Large intestine (tissue), 3 donors: ENCODE data around the gene PTPRK. TPM values are rescaled to one million over a fixed set of nuclear protein-coding genes. Genes with fewer than 3 reads are reported as not detected.
A peak's percentile ranks its signal among the peaks of the same experiment; 100 is the strongest.

Experiments
- DNase-seq, 2 donors: peaks; one replicate each; pipeline versions ENCODE4 v3.0.0 to v3.0.0-alpha.2; 2013
- H3K27ac ChIP-seq: one replicate; pipeline ENCODE4 v1.5.1; 2013; ENCODE audit warnings: low read length
- H3K27me3 ChIP-seq: 2 replicates; pipeline ENCODE4 v1.6.1; 2013; ENCODE audit warnings: low read length; ENCODE audit not compliant: control insufficient read depth, insufficient read depth
- H3K36me3 ChIP-seq: 2 replicates; pipeline ENCODE4 v1.6.1; 2013; ENCODE audit warnings: low read length; ENCODE audit not compliant: control insufficient read depth, insufficient read depth
- H3K4me1 ChIP-seq: one replicate; pipeline ENCODE4 v1.6.1; 2013; ENCODE audit warnings: low read length; ENCODE audit not compliant: control insufficient read depth, insufficient read depth
- H3K4me3 ChIP-seq: one replicate; pipeline ENCODE4 v1.5.1; 2013; ENCODE audit warnings: low read length
- H3K9me3 ChIP-seq: one replicate; pipeline ENCODE4 v1.6.1; 2013; ENCODE audit warnings: mild to moderate bottlenecking, low read depth, low read length, moderate library complexity; ENCODE audit not compliant: control insufficient read depth
- WGBS: methylation state at CpG from one replicate; pipeline ENCODE4 v1.1.5; 2013; ENCODE audit warnings: low lambda C conversion rate; ENCODE audit not compliant: insufficient coverage; 5-methylcytosine and 5-hydroxymethylcytosine counted together
- polyA plus RNA-seq: library from polyadenylated mRNA; unstranded; fragments of 120-200 nt; gene quantifications from one replicate; pipeline ENCODE4 v1.2.1, GENCODE V29; 2013

Gene PTPRK
- polyA plus RNA-seq, 1 donor: 65.4 TPM

DNA sequence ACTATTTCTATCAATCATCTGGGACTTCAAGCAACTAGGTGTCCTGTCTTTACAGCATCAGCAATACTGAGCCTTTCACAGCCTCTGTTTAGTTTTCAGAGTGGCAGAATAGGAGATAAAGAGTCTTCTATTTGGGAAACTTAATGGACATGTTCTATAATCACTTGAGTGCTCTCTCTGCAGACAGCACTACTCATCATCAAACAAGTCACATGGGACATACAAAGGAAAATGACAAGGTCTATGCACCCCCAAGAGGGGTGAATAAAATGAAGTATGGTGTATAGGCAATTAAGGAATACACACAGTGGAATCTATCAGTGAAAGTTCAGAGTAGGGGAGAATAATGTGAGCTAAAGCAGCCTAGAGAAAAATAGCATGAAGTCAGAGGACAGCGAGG, 381.7 kb downstream of the PTPRK start:
- Histone ChIP-seq H3K9me3 (no peaks in the 10 kb centered on the region), H3K27me3 (no peaks in the 10 kb centered on the region), H3K36me3 (no peaks in the 10 kb centered on the region), H3K4me1 (peaks cover 8% of the 10 kb centered on the region), H3K27ac (no peak overlapping the region), H3K4me3 (no peak overlapping the region)
- DNase-seq: no peak
- WGBS: 100% methylated on average over 1 of the region's 1 CpG

DNA sequence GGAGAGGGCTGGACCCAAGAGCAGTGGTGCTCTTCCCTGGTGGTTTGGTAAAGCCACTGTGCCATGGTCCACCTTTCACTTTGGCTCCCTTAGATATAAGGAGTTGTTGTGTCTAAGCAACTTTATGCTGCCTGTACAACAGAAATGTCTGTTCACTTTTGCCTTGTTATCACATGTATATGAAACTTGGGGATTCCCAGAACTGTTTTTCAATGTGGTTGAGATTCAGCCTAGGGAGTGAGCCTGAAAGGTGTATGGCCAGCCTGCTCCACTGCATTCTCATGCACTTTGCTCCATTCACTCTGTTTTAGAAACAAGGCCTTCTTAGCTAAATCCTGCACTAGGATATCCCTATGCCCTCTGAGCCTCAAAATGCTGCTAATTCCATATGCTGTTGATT, 385.1 kb downstream of the PTPRK start:
- no peaks in the 10 kb centered on the region for H3K36me3 ChIP-seq
- H3K27me3 ChIP-seq: no peaks in the 10 kb centered on the region
- H3K9me3 ChIP-seq: no peaks in the 10 kb centered on the region
- H3K4me1 ChIP-seq: peaks cover 4% of the 10 kb centered on the region
- no peak overlapping the region for H3K4me3 ChIP-seq
- H3K27ac ChIP-seq: peak overlapping the region; percentile 9
- DNase-seq: no peak

DNA sequence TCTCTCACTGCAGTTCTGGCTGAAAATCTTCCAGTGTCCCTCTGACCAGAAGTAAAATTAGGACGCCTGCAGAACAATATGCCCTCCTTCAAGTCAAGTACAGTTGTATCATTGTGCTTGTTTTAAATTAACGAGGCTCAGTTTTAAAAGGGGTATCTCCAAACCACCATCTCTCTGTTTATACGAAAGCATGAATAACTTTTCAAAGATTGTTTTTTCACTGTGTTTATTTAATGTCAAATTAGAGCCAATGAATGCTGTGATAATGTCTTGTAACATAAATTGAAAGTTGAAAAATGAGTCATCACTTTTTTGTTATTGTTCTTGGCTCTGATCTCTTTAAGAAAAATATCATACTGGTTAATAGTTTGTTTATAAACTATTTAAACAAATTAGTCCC, 388.8 kb downstream of the PTPRK start:
- no CpG with 5 or more reads among the region's 3 CpGs for WGBS
- no peaks in the 10 kb centered on the region for H3K36me3 ChIP-seq
- H3K9me3 ChIP-seq: no peaks in the 10 kb centered on the region
- DNase-seq: no peak
- H3K27ac ChIP-seq: no peak overlapping the region
- H3K4me1 ChIP-seq: peaks cover 4% of the 10 kb centered on the region
- H3K4me3 ChIP-seq: no peak overlapping the region
- H3K27me3 ChIP-seq: no peaks in the 10 kb centered on the region

DNA sequence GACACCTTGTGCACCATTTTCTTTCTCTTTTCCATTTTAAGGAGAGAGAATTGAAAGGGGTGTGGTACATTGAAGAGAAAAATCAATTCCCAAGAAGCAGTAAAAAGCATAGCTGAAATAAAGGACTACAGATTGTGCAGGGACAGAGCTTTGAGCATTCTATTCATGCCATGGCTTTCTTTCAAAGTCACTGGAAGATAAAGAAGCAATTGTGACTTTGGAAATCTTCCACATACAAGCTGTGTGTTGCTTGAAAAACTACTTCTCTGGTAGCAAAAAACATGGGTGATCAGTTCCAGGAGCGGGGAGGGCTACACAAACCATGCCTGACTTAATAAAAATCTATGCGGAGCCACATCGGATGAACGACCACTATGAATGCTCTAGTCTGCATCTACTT, 389.4 kb downstream of the PTPRK start:
- Histone ChIP-seq H3K27me3 (no peaks in the 10 kb centered on the region), H3K27ac (no peak overlapping the region), H3K4me1 (peaks cover 4% of the 10 kb centered on the region), H3K36me3 (no peaks in the 10 kb centered on the region), H3K9me3 (no peaks in the 10 kb centered on the region), H3K4me3 (no peak overlapping the region)
- no CpG with 5 or more reads among the region's 4 CpGs for WGBS
- no peak for DNase-seq

DNA sequence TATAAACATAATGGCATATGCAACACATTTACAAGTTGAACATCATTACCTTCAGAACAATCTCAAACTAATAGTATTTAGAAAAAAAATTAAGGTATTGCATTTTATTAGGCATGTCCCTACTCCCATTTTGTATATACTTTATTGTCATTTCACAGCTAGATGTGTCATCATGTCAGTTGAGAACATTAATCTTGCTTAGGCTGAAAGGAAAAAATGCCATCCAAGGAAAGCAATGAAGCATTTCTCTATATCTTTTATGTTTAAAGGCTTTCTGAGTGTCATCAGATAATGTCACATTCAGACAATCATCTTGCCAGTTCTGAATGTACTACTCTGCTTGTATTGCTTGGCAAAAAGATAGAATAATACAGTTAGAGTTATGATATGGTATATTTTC, 390.7 kb downstream of the PTPRK start:
- Histone ChIP-seq H3K4me3 (no peak overlapping the region), H3K36me3 (no peaks in the 10 kb centered on the region), H3K9me3 (no peaks in the 10 kb centered on the region), H3K4me1 (peaks cover 10% of the 10 kb centered on the region), H3K27ac (no peak overlapping the region), H3K27me3 (no peaks in the 10 kb centered on the region)
- DNase-seq: no peak

DNA sequence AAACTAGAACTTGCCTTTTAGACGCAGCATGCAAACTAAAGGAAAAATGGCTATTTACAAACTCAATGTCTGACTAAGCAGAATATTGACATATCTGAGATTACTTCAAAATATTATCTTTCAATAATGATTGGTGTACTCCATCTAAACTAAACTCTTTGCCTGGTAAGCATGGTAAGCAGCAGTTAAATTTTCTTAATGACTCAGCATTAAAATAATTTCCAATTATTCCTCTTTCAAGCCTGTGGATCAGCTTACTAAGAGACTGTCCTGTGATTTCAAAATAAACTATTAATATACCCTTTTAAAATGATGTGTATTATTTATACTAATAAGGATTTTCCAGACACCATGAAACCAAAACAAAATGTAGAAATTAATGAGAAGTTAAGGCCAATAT, 392.7 kb downstream of the PTPRK start:
- H3K4me1 ChIP-seq: peaks cover 6% of the 10 kb centered on the region
- H3K9me3 ChIP-seq: no peaks in the 10 kb centered on the region
- no peak overlapping the region for H3K4me3 ChIP-seq
- H3K27ac ChIP-seq: no peak overlapping the region
- no peak for DNase-seq
- H3K36me3 ChIP-seq: no peaks in the 10 kb centered on the region
- no peaks in the 10 kb centered on the region for H3K27me3 ChIP-seq
- no CpG with 5 or more reads among the region's 1 CpG for WGBS

DNA sequence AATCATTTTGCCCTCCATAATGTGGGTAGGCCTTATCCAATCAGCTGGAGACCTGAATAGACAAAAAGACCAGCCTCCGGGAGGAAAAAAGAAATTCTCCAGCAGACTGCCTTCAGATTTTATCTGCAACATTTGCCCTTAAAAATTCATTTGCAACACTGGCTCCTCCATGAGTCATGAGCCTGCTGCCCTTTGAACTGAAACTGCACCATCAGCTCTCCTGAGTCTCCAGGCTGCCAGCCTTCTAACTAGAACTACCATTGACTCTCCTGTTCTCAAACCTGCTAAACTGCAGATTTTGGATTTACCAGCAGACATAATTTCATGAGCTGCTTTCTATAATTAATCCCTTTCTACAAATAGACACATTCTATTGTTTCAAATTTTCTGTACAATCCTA, 395.7 kb downstream of the PTPRK start:
- Histone ChIP-seq H3K36me3 (no peaks in the 10 kb centered on the region), H3K9me3 (no peaks in the 10 kb centered on the region), H3K4me1 (peaks cover 6% of the 10 kb centered on the region), H3K27ac (peak overlapping the region; percentile 86), H3K4me3 (no peak overlapping the region), H3K27me3 (no peaks in the 10 kb centered on the region)
- peak; percentile 65 to 80 for DNase-seq
- no CpG with 5 or more reads among the region's 1 CpG for WGBS

DNA sequence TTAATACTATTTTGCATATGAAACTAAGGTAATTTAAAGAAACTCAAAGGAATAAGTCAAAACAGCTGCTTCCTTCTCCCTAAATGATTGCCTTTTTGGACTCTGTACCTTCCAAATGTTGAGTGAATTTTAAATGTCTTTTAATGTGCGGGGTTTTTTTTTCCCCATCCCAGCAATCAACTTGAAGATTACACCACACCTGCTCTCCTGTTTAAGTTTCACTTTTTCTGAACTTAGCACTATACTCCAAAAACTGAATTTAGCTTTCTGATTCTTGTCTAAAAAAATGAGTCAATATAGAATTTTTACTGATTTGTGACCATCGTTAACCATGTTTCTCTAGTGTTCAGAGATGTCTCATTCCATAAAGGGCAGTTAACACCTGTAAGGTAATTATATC, 398.8 kb downstream of the PTPRK start:
- H3K4me3 ChIP-seq: no peak overlapping the region
- WGBS: 55% methylated on average over 2 of the region's 2 CpGs

DNA sequence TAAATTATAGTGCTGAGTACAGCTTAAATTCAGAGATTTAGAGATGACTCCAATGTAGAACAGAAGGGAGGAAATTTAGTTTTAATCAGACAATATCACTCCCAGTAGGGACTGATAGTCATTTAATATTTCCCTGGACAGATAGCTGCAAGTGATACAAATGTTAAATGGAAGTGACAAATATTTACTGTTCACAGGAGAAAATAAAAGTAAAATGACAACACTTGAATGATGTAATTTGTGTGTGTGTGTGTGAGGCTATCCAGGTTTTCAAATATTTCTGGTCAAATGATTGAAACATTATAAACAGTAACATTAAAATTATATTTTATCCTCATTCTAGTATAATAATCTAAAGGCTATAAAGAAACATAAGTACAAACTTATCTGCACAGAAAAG, 399.2 kb downstream of the PTPRK start:
- no peak overlapping the region for H3K4me3 ChIP-seq
- no peaks in the 10 kb centered on the region for H3K27me3 ChIP-seq
- no peaks in the 10 kb centered on the region for H3K36me3 ChIP-seq
- no peaks in the 10 kb centered on the region for H3K9me3 ChIP-seq
- no peak overlapping the region for H3K27ac ChIP-seq
- DNase-seq: no peak
- peaks cover 6% of the 10 kb centered on the region for H3K4me1 ChIP-seq

More for the DNA sequence above, 398.8 kb downstream of the PTPRK start:
- no peaks in the 10 kb centered on the region for H3K36me3 ChIP-seq
- H3K27ac ChIP-seq: no peak overlapping the region
- H3K9me3 ChIP-seq: no peaks in the 10 kb centered on the region
- DNase-seq: no peak
- H3K4me1 ChIP-seq: peaks cover 6% of the 10 kb centered on the region
- H3K27me3 ChIP-seq: no peaks in the 10 kb centered on the region

DNA sequence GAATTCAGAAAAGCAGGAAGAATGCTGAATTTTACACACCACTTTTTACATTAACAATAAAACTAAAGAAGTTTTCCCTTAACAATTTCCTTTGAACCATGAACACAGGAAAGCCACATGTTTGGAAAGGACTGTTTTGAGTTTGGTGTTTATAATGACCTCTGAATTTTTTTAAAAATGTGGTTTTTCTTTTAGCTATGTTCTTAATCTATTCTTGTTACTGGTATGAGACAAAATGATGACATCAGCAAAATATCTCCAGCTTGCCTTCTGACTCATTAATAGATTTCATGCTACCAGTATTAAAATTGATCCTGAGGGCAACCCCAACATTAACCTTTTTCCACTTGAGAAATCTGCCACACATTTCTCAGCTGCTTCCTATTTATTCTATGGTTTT, 402.0 kb downstream of the PTPRK start:
- no peaks in the 10 kb centered on the region for H3K27me3 ChIP-seq
- no peaks in the 10 kb centered on the region for H3K9me3 ChIP-seq
- no peak overlapping the region for H3K27ac ChIP-seq
- no peaks in the 10 kb centered on the region for H3K36me3 ChIP-seq
- DNase-seq: no peak
- no peak overlapping the region for H3K4me3 ChIP-seq
- H3K4me1 ChIP-seq: no peaks in the 10 kb centered on the region

DNA sequence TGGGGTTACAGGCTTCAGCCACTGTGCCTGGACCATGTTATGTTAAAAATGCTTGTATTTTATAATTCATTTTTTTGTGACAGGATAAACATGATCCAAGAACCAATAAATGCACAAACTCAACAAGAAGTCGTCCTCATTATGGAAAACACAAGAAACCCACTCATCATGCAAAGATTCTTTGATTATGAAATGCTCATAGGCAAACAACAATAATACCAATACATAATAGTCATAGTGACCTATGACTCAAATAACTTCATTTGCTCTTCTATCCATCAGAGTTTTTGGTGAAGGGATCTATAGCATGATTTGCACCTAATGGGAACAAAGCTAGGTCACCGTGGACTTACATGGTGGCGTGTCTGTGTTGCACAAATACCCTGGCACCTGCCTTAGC, 402.5 kb downstream of the PTPRK start:
- Histone ChIP-seq H3K27ac (no peak overlapping the region), H3K4me3 (no peak overlapping the region), H3K27me3 (no peaks in the 10 kb centered on the region), H3K36me3 (no peaks in the 10 kb centered on the region), H3K4me1 (no peaks in the 10 kb centered on the region), H3K9me3 (no peaks in the 10 kb centered on the region)
- no peak for DNase-seq
- 100% methylated on average over 1 of the region's 3 CpGs for WGBS

DNA sequence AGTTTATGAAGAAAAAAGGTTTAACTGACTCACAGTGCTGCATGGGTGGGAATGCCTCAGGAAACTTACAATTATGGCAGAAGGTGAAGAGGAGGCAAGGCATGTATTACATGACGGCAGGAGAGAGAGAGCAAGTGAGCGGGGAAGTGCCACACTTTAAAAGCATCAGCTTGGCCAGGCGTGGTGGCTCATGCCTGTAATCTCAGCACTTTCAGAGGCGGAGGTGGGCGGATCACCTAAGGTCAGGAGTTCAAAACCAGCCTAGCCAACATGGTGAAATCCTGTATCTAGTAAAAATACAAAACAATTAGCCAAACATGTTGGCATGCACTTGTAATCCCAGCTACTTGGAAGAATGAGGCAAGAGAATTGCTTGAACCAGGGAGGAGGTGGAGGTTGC, 406.2 kb downstream of the PTPRK start:
- no CpG with 5 or more reads among the region's 5 CpGs for WGBS
- Histone ChIP-seq H3K36me3 (no peaks in the 10 kb centered on the region), H3K27ac (no peak overlapping the region)

More for the DNA sequence above, 406.2 kb downstream of the PTPRK start:
- DNase-seq: no peak
- Histone ChIP-seq H3K27me3 (no peaks in the 10 kb centered on the region), H3K9me3 (no peaks in the 10 kb centered on the region), H3K4me1 (peaks cover 2% of the 10 kb centered on the region), H3K4me3 (no peak overlapping the region)
